Measurements from ENCODE around the gene BCL2L1. TPM values are rescaled to one million over a fixed set of nuclear protein-coding genes. Genes with fewer than 3 reads are reported as not detected.
"Not testable (repeated sequence)": the region's sequence is repeated elsewhere in the genome, so short reads cannot be mapped to it uniquely, and the experiment has no call there.

BCL2L1 gene
- total RNA-seq, 2 donors from 2014 or later, result 86.7 to 134 TPM

GRCh38 chr20:31630187-31630790 is 92.4 kb downstream of the BCL2L1 start:
- Mint-ChIP-seq H3K36me3 (ENCODE audit: low read depth) (no peaks in the 10 kb centered on the region), H3K4me3 (no peak overlapping the region), H3K4me1 (no peaks in the 10 kb centered on the region), H3K27ac (no peak overlapping the region), H3K9me3 (peaks cover 4% of the 10 kb centered on the region), H3K27me3 (no peaks in the 10 kb centered on the region)
- ATAC-seq (replicated peaks), result peak; percentile 77

DNA sequence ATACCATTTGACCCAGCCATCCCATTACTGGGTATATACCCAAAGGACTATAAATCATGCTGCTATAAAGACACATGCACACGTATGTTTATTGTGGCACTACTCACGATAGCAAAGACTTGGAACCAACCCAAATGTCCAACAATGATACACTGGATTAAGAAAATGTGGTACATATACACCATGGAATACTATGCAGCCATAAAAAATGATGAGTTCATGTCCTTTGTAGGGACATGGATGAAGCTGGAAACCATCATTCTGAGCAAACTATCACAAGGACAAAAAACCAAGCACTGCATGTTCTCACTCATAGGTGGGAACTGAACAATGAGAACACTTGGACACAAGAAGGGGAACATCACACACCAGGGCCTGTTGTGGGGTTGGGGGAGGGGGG is 94.6 kb downstream of the BCL2L1 start:
- not testable (repeated sequence) for H3K4me1 Mint-ChIP-seq; H3K9me3 Mint-ChIP-seq; H3K27me3 Mint-ChIP-seq; H3K27ac Mint-ChIP-seq; H3K36me3 Mint-ChIP-seq (ENCODE audit: low read depth); ATAC-seq (replicated peaks); H3K4me3 Mint-ChIP-seq

GRCh38 chr20:31626534-31626933 is 96.1 kb downstream of the BCL2L1 start:
- not testable (repeated sequence) for H3K4me1 Mint-ChIP-seq; ATAC-seq (replicated peaks); H3K27ac Mint-ChIP-seq; H3K4me3 Mint-ChIP-seq; H3K36me3 Mint-ChIP-seq (ENCODE audit: low read depth); H3K27me3 Mint-ChIP-seq; H3K9me3 Mint-ChIP-seq

GRCh38 chr20:31623123-31623505 is 99.6 kb downstream of the BCL2L1 start:
- ATAC-seq (replicated peaks); H3K4me3 Mint-ChIP-seq; H3K36me3 Mint-ChIP-seq (ENCODE audit: low read depth); H3K27ac Mint-ChIP-seq; H3K4me1 Mint-ChIP-seq; H3K27me3 Mint-ChIP-seq; H3K9me3 Mint-ChIP-seq: not testable (repeated sequence)

DNA sequence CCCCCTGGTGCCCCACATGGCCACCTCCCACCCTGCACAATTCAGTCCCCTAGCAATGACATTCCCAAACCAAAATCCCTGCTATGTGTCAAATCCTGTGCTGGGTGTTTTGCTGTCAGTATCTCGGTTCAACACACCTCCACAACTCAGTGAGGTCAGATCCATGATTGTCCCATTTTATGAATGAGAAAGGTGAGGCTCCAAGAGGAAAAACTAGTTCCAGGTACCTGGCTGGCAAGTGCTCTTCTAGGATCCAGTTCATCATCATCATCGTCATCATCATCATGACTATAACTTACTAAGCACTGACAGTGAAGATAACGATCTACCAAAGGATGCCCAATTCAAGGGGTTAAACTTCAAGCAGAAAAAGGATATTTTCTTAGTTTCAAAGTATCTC is 102.4 kb downstream of the BCL2L1 start:
- Mint-ChIP-seq H3K27me3 (peaks cover 6% of the 10 kb centered on the region), H3K4me1 (no peaks in the 10 kb centered on the region), H3K36me3 (ENCODE audit: low read depth) (no peaks in the 10 kb centered on the region), H3K9me3 (no peaks in the 10 kb centered on the region), H3K4me3 (no peak overlapping the region), H3K27ac (no peak overlapping the region)
- no peak for ATAC-seq (replicated peaks)

DNA sequence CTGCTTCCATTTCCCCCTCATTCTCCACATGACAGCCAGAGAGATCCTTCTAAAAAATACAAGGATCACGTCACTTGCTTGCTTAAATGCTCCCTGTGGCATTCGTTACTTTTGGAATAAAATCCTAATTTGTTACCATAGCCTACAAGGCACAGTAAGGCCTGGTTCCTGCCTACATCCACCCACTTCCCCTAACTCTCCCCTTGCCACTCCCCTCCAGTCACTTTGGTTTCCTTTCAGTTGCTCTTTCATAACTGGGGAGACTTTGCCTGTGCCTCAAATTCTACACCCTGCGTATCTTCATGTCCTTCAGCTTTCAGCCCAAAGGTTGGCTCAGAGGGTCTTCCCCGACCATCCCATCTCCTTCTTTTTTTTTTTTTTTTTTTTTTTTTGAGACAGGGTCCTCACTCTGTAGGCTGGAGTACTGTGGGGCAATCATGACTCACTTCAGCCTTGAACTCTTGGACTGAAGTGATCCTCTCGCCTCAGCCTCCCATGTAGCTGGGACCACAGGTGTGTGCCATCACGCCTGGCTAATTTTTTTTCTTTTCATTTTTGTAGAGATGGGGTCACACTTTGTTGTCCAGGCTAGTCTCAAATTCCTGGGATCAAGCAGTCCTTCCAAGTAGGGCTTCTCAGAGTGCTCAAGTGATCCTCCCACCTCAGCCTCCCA is 105.1 kb downstream of the BCL2L1 start:
- no peaks in the 10 kb centered on the region for H3K9me3 Mint-ChIP-seq
- H3K27ac Mint-ChIP-seq, result no peak overlapping the region
- H3K27me3 Mint-ChIP-seq, result peaks cover 6% of the 10 kb centered on the region
- no peaks in the 10 kb centered on the region for H3K36me3 Mint-ChIP-seq (ENCODE audit: low read depth)
- no peak overlapping the region for H3K4me3 Mint-ChIP-seq
- ATAC-seq (replicated peaks), result no peak
- no peaks in the 10 kb centered on the region for H3K4me1 Mint-ChIP-seq

DNA sequence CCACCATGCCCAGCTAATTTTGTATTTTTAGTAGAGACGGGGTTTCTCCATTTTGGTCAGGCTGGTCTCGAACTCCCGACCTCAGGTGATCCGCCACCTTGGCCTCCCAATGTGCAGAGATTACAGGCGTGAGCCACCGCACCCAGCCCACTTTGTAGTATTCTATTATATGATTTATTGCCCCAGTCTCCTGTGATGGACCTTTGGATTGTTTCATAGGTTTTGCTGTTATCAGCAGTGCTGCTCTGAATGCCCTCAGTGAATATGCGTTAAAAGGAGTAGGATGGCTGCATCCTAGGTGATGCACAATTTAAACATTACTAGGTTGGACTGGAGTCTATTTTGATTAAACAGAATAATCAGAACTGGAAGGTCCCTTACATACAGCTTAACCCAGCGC is 107.3 kb downstream of the BCL2L1 start:
- no peaks in the 10 kb centered on the region for H3K4me1 Mint-ChIP-seq
- no peak for ATAC-seq (replicated peaks)
- H3K36me3 Mint-ChIP-seq (ENCODE audit: low read depth), result no peaks in the 10 kb centered on the region
- H3K27me3 Mint-ChIP-seq, result peaks cover 6% of the 10 kb centered on the region
- H3K4me3 Mint-ChIP-seq, result no peak overlapping the region
- H3K9me3 Mint-ChIP-seq, result no peaks in the 10 kb centered on the region
- no peak overlapping the region for H3K27ac Mint-ChIP-seq

Other genes starting within 250 kb of the BCL2L1 start
- gene DEFB124, start 247.7 kb downstream of the BCL2L1 start, total RNA-seq, result not detected
- not detected for gene REM1, start 247.6 kb downstream of the BCL2L1 start, total RNA-seq
- gene HM13, start 208.4 kb downstream of the BCL2L1 start, total RNA-seq, result 100 to 1,000 TPM; 129 to 164 TPM
- gene ID1, start 117.6 kb downstream of the BCL2L1 start, total RNA-seq, result 1 to 10 TPM; 2.9 to 5.3 TPM
- gene COX4I2, start 85.0 kb downstream of the BCL2L1 start, total RNA-seq, result not detected
- gene TPX2, start 16.4 kb upstream of the BCL2L1 start, total RNA-seq, result 100 to 1,000 TPM; 122 to 142 TPM
- under 1 TPM; 0.40 to 0.86 TPM for gene MYLK2, start 96.5 kb upstream of the BCL2L1 start, total RNA-seq
- not detected for gene FOXS1, start 122.7 kb upstream of the BCL2L1 start, total RNA-seq
- gene DUSP15, start 147.7 kb upstream of the BCL2L1 start, total RNA-seq, result not detected
- not detected for gene TTLL9, start 147.8 kb upstream of the BCL2L1 start, total RNA-seq
- 10 to 100 TPM; 13.1 to 19.1 TPM for gene PDRG1, start 229.2 kb upstream of the BCL2L1 start, total RNA-seq
- gene XKR7, start 245.3 kb upstream of the BCL2L1 start, total RNA-seq, result under 1 TPM; 0.03 to 0.04 TPM

Measured in activated T-helper 17 cell treated with anti-CD3 and anti-CD28 coated beads, Interleukin-2, amount 50 U/mL, for 72 hours (primary cell).